NCI-H1048 (cell line): ENCODE results near the gene C16orf87.
"Not testable (repeated sequence)": the region's sequence is repeated elsewhere in the genome, so short reads cannot be mapped to it uniquely, and the experiment has no call there.

Source experiments
- DNase-seq: peaks from one replicate; lab custom pipeline; 2025; lab: John Stamatoyannopoulos, UW

The C16orf87 gene

GRCh38 chr16:46797501-46797900 lies 33.5 kb downstream of the C16orf87 start:
- DNase-seq = no peak

- DNase-seq = no peak
These were observed 34.2 kb downstream of the C16orf87 start for GRCh38 chr16:46796764-46797269.

- no peak for DNase-seq
These were observed 37.1 kb downstream of the C16orf87 start for GRCh38 chr16:46793841-46794240.

GRCh38 chr16:46790599-46791270 lies 40.2 kb downstream of the C16orf87 start:
- no peak for DNase-seq

GRCh38 chr16:46789499-46790414 lies 41.2 kb downstream of the C16orf87 start:
- no peak for DNase-seq

GRCh38 chr16:46788891-46789474 lies 42.0 kb downstream of the C16orf87 start:
- DNase-seq = no peak

GRCh38 chr16:46787909-46788308 lies 43.1 kb downstream of the C16orf87 start:
- DNase-seq = no peak

GRCh38 chr16:46785076-46785845 lies 45.7 kb downstream of the C16orf87 start:
- no peak for DNase-seq

- DNase-seq = not testable (repeated sequence)
These were observed 46.4 kb downstream of the C16orf87 start for GRCh38 chr16:46784569-46784968.

- DNase-seq = no peak
These were observed 47.2 kb downstream of the C16orf87 start for GRCh38 chr16:46783800-46784199.

- DNase-seq = no peak
These were observed 48.7 kb downstream of the C16orf87 start for GRCh38 chr16:46782320-46782719.

- no peak for DNase-seq
These were observed 53.2 kb downstream of the C16orf87 start for GRCh38 chr16:46777804-46778203.

GRCh38 chr16:46775214-46775613 lies 55.8 kb downstream of the C16orf87 start:
- DNase-seq = no peak

GRCh38 chr16:46774743-46775177 lies 56.2 kb downstream of the C16orf87 start:
- no peak for DNase-seq

- no peak for DNase-seq
These were observed 58.5 kb downstream of the C16orf87 start for GRCh38 chr16:46772463-46772862.

GRCh38 chr16:46768809-46769208 lies 62.2 kb downstream of the C16orf87 start:
- DNase-seq = no peak

- no peak for DNase-seq
These were observed 65.9 kb downstream of the C16orf87 start for GRCh38 chr16:46765050-46765449.

- DNase-seq = no peak
These were observed 67.8 kb downstream of the C16orf87 start for GRCh38 chr16:46763147-46763546.

- DNase-seq = no peak
These were observed 68.4 kb downstream of the C16orf87 start for GRCh38 chr16:46762583-46762982.

GRCh38 chr16:46759309-46759708 lies 71.7 kb downstream of the C16orf87 start:
- DNase-seq = no peak

GRCh38 chr16:46757339-46758050 lies 73.5 kb downstream of the C16orf87 start:
- DNase-seq = no peak
